HUES64 (cell line): Measurements from ENCODE around the gene SLC10A7.
"Not testable (repeated sequence)": the region's sequence is repeated elsewhere in the genome, so short reads cannot be mapped to it uniquely, and the experiment has no call there.

ENCODE experiments used
- H3K27ac ChIP-seq: 2 replicates; pipeline ENCODE4 v1.7.0; 2013; ENCODE audit warnings: low read depth, low read length, inconsistent platforms
- H3K27me3 ChIP-seq: 2 replicates; pipeline ENCODE4 v1.6.1; 2013; ENCODE audit warnings: mild to moderate bottlenecking, low read length; ENCODE audit not compliant: insufficient read depth
- H3K36me3 ChIP-seq: 2 replicates; pipeline ENCODE4 v1.6.1; 2013; ENCODE audit warnings: mild to moderate bottlenecking, low read length; ENCODE audit not compliant: insufficient read depth
- H3K4me1 ChIP-seq: 2 replicates; pipeline ENCODE4 v1.6.1; 2013; ENCODE audit warnings: mild to moderate bottlenecking, low read length, moderate library complexity; ENCODE audit not compliant: insufficient read depth
- H3K4me3 ChIP-seq: 2 replicates; pipeline ENCODE4 v1.5.1; 2013; ENCODE audit warnings: mild to moderate bottlenecking, low read length, moderate library complexity
- H3K9ac ChIP-seq: 2 replicates; pipeline ENCODE4 v1.6.1; 2013; ENCODE audit warnings: mild to moderate bottlenecking, low read depth, low read length
- H3K9me3 ChIP-seq: 2 replicates; pipeline ENCODE4 v1.6.1; 2013; ENCODE audit warnings: low read depth, low read length; ENCODE audit not compliant: insufficient read depth
- WGBS: fragments of 150-250, 120-280 bp; methylation state at CpG from one replicate; pipeline ENCODE4 v1.1.7; 2013; ENCODE audit warnings: missing lambda C conversion rate; 5-methylcytosine and 5-hydroxymethylcytosine counted together

The SLC10A7 gene

GRCh38 chr4:146398404-146398803 lies 123.3 kb downstream of the SLC10A7 start:
- Histone ChIP-seq H3K36me3 (no peaks in the 10 kb centered on the region), H3K4me3 (no peak overlapping the region), H3K27me3 (no peaks in the 10 kb centered on the region), H3K4me1 (no peaks in the 10 kb centered on the region), H3K9ac (no peak overlapping the region), H3K27ac (no peak overlapping the region), H3K9me3 (no peaks in the 10 kb centered on the region)
- no CpG with 5 or more reads among the region's 1 CpG for WGBS

GRCh38 chr4:146389561-146389960 lies 132.2 kb downstream of the SLC10A7 start:
- Histone ChIP-seq H3K27me3 (no peaks in the 10 kb centered on the region), H3K9ac (no peak overlapping the region), H3K27ac (no peak overlapping the region), H3K36me3 (no peaks in the 10 kb centered on the region), H3K9me3 (no peaks in the 10 kb centered on the region), H3K4me3 (no peak overlapping the region), H3K4me1 (no peaks in the 10 kb centered on the region)
- 100% methylated on average over 1 of the region's 1 CpG for WGBS

GRCh38 chr4:146382194-146382593 lies 139.5 kb downstream of the SLC10A7 start:
- Histone ChIP-seq H3K27me3 (no peaks in the 10 kb centered on the region), H3K27ac (no peak overlapping the region), H3K9ac (no peak overlapping the region), H3K4me1 (peaks cover 11% of the 10 kb centered on the region), H3K4me3 (no peak overlapping the region), H3K9me3 (no peaks in the 10 kb centered on the region), H3K36me3 (no peaks in the 10 kb centered on the region)
- 92% methylated on average over 1 of the region's 1 CpG for WGBS

- Histone ChIP-seq H3K9ac (no peak overlapping the region), H3K4me3 (no peak overlapping the region), H3K27me3 (no peaks in the 10 kb centered on the region), H3K36me3 (no peaks in the 10 kb centered on the region), H3K9me3 (no peaks in the 10 kb centered on the region), H3K27ac (no peak overlapping the region), H3K4me1 (peaks cover 11% of the 10 kb centered on the region)
- WGBS, result 63% methylated on average over 1 of the region's 2 CpGs
These were observed 140.4 kb downstream of the SLC10A7 start for GRCh38 chr4:146381263-146381872.

GRCh38 chr4:146379744-146380143 lies 142.0 kb downstream of the SLC10A7 start:
- H3K4me1 ChIP-seq, result peaks cover 11% of the 10 kb centered on the region
- H3K27me3 ChIP-seq, result no peaks in the 10 kb centered on the region
- no CpG with 5 or more reads among the region's 2 CpGs for whole genome bisulfite sequencing
- H3K36me3 ChIP-seq, result no peaks in the 10 kb centered on the region
- H3K27ac ChIP-seq, result no peak overlapping the region
- H3K9ac ChIP-seq, result no peak overlapping the region
- H3K9me3 ChIP-seq, result no peaks in the 10 kb centered on the region
- H3K4me3 ChIP-seq, result no peak overlapping the region

- Histone ChIP-seq H3K9ac (no peak overlapping the region), H3K27ac (no peak overlapping the region), H3K27me3 (no peaks in the 10 kb centered on the region), H3K4me3 (no peak overlapping the region), H3K9me3 (no peaks in the 10 kb centered on the region), H3K4me1 (0 out of 2 replicates have a peak, but pooled peaks cover 3% of the 10 kb centered on the region), H3K36me3 (no peaks in the 10 kb centered on the region)
- WGBS, result no CpG with 5 or more reads among the region's 1 CpG
These were observed 149.9 kb downstream of the SLC10A7 start for GRCh38 chr4:146371812-146372211.

- 100% methylated on average over 2 of the region's 2 CpGs for WGBS
- Histone ChIP-seq H3K4me1 (0 out of 2 replicates have a peak, but pooled peaks cover 3% of the 10 kb centered on the region), H3K9ac (no peak overlapping the region), H3K4me3 (no peak overlapping the region), H3K27me3 (no peaks in the 10 kb centered on the region), H3K9me3 (no peaks in the 10 kb centered on the region), H3K27ac (no peak overlapping the region), H3K36me3 (no peaks in the 10 kb centered on the region)
These were observed 150.9 kb downstream of the SLC10A7 start for GRCh38 chr4:146370841-146371240.

- Histone ChIP-seq H3K27ac (no peak overlapping the region), H3K36me3 (no peaks in the 10 kb centered on the region), H3K4me3 (no peak overlapping the region), H3K27me3 (no peaks in the 10 kb centered on the region), H3K4me1 (0 out of 2 replicates have a peak, but pooled peaks cover 3% of the 10 kb centered on the region), H3K9me3 (no peaks in the 10 kb centered on the region), H3K9ac (no peak overlapping the region)
- WGBS, result 100% methylated on average over 2 of the region's 3 CpGs
These were observed 152.3 kb downstream of the SLC10A7 start for GRCh38 chr4:146369446-146369845.

GRCh38 chr4:146368209-146368608 lies 153.5 kb downstream of the SLC10A7 start:
- no peak overlapping the region for H3K9ac ChIP-seq
- H3K27ac ChIP-seq, result no peak overlapping the region
- no peak overlapping the region for H3K4me3 ChIP-seq
- H3K9me3 ChIP-seq, result no peaks in the 10 kb centered on the region
- no peaks in the 10 kb centered on the region for H3K27me3 ChIP-seq
- 82% methylated on average over 2 of the region's 2 CpGs for WGBS
- H3K36me3 ChIP-seq, result no peaks in the 10 kb centered on the region
- 0 out of 2 replicates have a peak, but pooled peaks cover 3% of the 10 kb centered on the region for H3K4me1 ChIP-seq

- no peaks in the 10 kb centered on the region for H3K36me3 ChIP-seq
- H3K27ac ChIP-seq, result no peak overlapping the region
- H3K4me1 ChIP-seq, result 0 out of 2 replicates have a peak, but pooled peaks cover 3% of the 10 kb centered on the region
- no peak overlapping the region for H3K9ac ChIP-seq
- WGBS, result no CpG with 5 or more reads among the region's 1 CpG
- no peak overlapping the region for H3K4me3 ChIP-seq
- H3K27me3 ChIP-seq, result no peaks in the 10 kb centered on the region
- 0 out of 2 replicates have a peak, but pooled peaks cover 4% of the 10 kb centered on the region for H3K9me3 ChIP-seq
These were observed 154.4 kb downstream of the SLC10A7 start for GRCh38 chr4:146367347-146367746.

GRCh38 chr4:146359771-146360170 lies 162.0 kb downstream of the SLC10A7 start:
- no peaks in the 10 kb centered on the region for H3K27me3 ChIP-seq
- no peak overlapping the region for H3K4me3 ChIP-seq
- no peak overlapping the region for H3K9ac ChIP-seq
- no peaks in the 10 kb centered on the region for H3K4me1 ChIP-seq
- 0 out of 2 replicates have a peak, but pooled peaks cover 4% of the 10 kb centered on the region for H3K9me3 ChIP-seq
- H3K27ac ChIP-seq, result no peak overlapping the region
- H3K36me3 ChIP-seq, result no peaks in the 10 kb centered on the region

- H3K27me3 ChIP-seq, H3K4me1 ChIP-seq, H3K27ac ChIP-seq, H3K9me3 ChIP-seq, H3K36me3 ChIP-seq: not testable (repeated sequence)
- peak overlapping the region; percentile 65 for H3K9ac ChIP-seq
- peak overlapping the region; percentile 55 for H3K4me3 ChIP-seq
- WGBS, result 10% methylated on average over 17 of the region's 26 CpGs
These were observed 171.6 kb downstream of the SLC10A7 start for GRCh38 chr4:146350114-146350513.
